Measurements from ENCODE around the gene ARMC7. TPM values are rescaled to one million over a fixed set of nuclear protein-coding genes. Genes with fewer than 3 reads are reported as not detected.

ARMC7 gene
- total RNA-seq, 2 donors from 2014 or later = 20.3 to 29.9 TPM

DNA sequence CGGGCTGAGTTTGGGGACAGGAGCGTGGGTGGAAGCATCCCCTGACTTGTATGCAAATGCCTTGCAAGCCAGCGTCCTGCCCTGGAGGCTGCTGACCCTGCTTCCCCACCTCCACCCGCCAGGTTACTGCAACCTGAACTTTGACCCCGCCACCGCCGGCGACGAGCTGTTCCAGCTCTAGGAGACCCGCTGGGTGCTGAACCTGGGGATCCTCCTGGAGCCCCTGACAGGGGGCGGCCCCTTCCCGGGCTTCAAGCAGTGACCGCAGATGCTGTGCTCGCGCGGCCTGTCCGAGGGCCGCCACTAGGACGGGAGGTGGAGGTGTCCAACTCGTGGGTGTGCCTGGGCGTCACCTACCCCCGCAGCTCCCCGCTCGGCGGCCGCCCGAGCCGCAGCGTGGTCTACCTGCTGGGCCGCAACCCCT is 32.7 kb upstream of the ARMC7 start:
- DNase-seq (peak; percentile 66 to 72), ATAC-seq (peak; percentile 39)
- intact Hi-C loops (cut with DNase I, micrococcal nuclease) = no loop called here

DNA sequence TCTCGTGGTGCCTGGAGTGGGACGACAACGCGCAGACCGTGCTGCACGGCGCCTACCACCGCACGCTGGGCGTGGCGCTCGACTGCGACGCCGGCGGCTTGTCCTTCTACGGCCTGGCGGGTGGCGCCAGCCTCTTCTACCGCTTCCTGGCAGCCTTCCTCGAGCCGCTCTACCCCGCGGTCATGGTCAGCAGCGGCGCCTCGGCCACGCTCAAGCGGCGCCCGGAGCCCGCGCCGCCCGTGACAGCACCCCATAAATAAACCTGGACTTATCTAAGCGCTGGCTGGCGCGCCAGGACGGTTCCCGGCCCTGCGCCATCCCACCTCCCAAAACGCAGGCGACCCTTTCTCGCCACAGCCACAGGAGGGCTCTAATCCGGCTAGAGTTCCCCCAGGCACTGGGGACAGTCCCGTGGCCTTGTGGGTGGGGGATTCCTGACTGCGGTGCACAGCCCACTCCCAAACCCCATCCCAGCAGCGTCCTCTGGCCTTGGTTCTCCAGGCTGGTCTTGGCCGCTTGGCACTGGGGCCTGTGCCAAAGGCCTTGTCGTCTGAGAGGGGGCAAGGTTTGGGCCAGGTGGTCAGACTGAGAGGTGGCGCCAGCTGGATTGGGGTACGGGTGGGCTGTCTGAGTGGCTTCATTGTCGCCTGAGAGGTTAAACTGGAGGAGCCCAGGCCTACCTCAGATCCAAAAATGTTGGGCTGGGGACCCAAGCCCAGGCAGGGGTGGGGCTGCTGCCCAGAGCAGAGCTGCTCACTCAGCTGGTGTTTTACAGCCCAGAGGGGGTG is 32.1 kb upstream of the ARMC7 start:
- ATAC-seq (peak; percentile 70), DNase-seq (peak; percentile 76 to 83)
- intact Hi-C loops (cut with DNase I, micrococcal nuclease) = no loop called here

DNA sequence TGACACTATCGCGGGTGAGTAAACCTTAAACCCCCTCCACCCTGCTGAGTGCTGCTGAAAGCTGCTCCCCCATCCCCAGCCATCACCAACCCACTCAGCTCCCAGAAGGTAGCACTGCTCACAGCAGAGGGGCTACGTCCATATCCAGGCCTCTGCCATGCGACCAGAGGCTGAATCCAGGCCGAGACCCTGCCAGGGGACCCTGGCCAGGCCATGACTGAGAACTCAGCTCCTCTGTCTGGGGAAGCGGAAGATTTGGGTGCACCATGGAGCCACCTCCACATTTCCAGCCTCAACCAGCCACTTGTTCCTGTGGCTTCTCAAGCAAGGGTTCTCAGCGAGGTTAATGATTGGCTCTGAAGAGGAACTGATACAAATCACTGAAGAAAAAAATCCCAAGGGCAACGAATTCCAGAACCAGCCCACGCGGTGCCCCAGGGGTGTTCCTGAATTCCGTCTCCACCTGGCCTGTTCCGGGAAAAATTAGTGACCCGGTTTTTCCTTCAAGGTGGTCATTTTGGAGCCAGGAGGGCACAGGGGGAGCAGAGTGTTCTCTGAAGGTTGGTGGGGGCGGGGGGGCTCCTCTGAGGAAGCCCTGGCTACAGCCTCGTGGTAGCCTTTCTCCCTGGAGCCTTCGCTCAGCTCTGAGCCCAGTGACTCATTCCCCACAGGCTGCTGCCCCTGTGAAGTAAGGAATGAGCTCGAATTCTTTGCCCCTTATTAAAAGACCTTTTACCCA is 31.3 kb upstream of the ARMC7 start:
- DNase-seq = peak in 1 of 2 donors; percentile 34
- intact Hi-C loops (cut with DNase I, micrococcal nuclease) = no loop called here
- peak; percentile 18 for ATAC-seq

DNA sequence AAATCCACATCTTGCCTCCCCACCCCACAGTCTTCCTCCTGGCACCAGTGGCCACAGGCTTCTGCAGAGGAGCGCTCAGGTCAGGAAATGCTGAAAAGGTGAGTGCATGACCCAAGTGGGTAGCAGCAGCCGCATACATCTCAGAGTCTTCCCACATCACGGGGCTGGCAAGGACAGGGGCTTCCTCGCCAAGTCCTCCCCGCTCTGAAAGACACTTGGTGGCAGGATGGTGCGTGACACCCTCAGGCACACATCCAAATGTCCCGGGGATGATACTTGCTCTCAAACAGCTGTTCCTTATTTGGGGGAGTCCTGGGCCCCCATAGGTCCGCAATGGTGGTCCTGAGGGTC is 30.8 kb upstream of the ARMC7 start:
- intact Hi-C loops (cut with DNase I, micrococcal nuclease) = no loop called here
- ATAC-seq = no peak
- DNase-seq = no peak

DNA sequence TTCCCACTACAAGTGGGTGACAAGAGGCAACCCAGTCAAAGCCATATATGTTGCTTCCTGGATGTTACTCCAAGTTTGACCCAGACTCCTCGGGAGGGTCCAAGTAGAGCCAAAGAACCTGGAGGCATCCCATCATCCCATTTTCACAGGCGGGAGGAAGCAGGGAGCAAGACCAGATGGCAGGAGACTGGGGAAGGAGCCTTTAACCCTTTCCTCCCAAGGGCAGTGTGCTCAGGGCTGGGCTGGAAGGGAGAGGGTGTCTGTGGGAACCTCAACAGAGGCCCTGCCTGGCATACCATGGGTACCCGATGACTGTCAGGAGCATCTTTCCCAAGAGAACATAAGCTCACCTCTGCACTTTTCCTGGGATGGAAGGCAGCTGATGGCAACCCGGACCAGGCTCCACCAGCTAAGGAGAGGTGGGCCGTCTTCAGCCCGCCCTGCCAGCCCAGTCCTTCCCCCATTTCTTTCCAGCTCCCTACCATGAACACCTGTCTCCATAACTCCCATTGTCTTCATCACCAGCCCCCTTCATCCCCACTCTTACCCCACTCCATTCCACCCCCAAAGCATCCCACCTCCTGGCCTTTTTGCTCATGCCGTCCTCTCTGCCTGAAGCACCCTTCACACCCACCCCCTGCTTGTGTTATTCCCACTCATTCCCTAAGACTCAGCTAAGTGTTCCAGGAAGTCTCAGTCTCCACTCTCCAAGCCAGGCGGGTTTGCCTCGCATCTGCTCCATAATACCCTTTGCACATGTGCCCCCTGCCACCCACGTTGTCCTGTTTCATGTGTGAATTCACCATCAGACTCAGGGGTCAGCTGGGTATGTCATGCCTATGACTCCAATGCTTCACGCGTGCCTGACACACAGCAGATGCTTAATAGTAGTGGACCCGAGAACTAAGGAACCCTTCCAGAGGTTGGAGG is 27.9 kb upstream of the ARMC7 start:
- no peak for DNase-seq
- intact Hi-C loops (cut with DNase I, micrococcal nuclease) = no loop called here
- ATAC-seq = no peak

DNA sequence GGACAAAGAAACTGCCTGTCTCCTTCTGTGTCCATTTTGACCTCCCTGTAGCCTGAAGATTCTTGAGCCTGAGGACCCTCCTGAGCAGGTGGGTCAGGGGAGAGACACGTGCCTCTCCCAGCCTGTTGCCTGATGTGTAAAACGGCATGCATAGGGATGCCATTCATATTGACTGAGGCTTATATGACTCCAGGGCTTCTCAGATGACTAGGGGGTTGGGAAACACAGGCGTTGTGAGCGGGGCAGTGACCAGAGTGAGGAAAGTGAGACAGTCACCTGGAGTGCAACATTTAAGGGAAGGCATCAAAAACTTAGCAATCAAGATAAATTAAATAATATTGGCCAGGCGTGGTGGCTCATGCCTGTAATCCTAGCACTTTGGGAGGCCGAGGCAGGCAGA is 27.1 kb upstream of the ARMC7 start:
- ATAC-seq = no peak
- intact Hi-C loops (cut with DNase I, micrococcal nuclease) = no loop called here
- DNase-seq = no peak

DNA sequence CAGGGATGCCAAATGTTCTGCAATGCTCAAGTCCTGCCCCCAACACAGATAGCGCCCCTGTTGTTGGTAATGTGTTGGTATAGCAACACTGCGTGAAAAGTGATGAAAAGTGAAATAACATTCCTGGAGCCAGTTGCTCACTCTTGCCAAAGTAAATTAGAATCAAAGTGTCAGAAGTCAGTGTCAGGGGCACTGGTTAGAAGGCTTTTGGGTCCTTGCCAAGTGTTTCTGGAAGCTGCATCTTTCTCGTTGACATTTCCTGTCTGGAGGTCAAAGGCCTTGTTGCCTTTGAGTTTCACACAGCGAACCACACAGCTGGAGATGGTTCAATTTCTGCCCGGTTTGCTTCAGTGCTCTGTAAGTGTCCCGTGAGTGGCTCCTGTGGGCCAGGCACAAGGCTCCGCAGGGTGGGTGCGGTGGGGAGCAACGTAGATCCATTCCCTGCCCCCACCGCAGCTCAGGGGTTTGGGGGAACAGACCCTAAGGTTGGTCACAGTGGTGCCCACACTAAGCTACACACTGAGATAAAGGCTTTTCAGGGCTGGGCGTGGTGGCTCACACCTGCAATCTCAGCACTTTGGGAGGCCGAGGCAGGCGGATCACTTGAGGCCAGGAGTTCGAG is 25.6 kb upstream of the ARMC7 start:
- intact Hi-C loops (cut with DNase I, micrococcal nuclease) = no loop called here
- ATAC-seq = no peak
- DNase-seq = no peak

DNA sequence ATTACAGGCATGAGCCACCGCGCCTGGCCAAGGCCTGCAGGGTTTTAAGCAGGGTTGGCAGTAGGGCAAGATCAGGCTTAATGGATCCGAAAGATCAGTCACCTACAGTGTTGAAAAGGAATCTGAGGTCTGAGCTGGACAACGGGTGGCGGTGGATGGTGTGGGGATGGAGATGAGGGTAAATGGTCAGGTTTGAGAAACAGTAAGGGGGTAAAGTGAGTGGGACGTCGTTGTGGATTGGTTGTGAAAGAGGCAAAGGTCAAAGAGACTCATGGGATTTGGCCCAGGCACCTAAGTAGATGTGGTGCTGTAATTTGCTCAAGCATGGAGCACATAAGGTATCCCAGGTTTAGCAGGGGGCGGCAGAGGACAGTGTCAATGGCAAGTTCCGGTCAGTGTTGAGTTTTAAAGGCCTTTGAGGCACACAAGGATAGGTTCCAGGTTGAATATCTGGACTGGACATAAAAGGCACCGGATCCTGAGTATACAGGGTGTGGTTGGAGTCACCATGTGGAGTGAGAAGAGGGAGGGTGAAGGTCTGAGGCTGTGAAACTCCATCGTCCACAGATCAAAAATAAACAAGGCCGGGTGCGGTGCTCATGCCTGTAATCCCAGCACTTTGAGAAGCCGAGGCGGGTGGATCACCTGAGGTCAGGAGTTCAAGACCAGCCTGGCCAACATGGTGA is 23.1 kb upstream of the ARMC7 start:
- DNase-seq = peak; percentile 59 to 71
- ATAC-seq = peak; percentile 56
- intact Hi-C loops (cut with DNase I, micrococcal nuclease) = no loop called here

DNA sequence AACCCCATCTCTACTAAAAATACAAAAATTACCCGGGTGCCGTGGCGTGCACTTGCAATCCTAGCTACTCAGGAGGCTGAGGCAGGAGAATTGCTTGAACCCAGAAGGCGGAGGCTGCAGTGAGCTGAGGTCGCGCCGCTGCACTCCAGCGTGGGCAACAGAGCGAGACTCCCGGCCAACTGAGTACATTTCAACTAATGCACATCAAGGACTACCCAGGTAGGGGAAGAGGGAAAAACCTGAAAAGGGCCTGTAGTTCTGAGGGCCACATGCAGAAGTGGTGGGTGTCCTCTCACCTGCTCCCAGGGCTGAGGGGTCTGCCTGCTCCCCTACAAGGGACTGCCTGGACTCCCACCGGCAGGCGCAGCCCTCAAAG is 22.6 kb upstream of the ARMC7 start:
- no peak for DNase-seq
- intact Hi-C loops (cut with DNase I, micrococcal nuclease) = no loop called here
- ATAC-seq = no peak

DNA sequence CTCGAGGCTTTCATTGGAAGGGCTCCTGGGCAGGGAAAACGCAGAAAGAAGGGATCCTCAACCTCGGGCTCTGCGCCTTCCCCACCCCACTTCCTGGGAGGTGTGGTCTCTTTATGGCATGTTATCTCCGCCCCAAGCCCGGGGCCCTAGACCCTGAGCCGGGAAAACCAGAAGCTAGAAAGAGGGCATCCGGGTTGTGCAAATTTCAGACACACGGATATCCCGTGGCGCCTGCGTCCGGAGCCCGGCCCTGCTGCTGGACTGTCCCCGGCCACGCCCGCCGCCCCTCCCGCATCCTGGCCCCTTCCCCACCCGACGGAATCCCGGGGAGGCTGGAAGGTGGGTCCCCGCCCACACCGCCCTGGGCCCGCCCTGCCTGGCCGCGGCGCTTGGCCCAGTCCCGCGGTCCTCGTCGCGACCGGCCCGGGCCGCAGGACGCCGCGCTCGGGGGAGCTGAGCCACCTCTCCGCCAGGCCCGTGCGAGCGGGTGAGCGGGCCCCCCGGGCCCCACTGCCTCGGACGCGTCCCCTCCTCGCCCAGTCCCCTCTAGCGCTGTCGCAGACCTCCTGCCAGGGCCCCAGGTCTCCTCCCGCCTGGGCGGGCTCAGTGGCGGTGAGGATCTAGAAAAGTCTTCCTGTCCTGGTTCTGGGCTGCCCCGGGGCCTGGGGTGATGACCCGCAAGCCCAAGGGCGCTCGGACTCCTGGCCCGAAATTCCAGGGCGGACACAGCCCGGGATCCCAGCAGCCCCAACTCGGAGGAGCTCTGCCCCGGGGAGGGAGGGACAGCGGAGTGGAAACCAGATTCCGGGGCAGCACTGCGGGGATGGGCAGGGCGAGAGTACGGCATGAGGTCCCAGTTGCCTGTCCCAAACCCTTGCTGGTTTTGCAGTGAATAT is 22.0 kb upstream of the ARMC7 start, which contains the start of gene SLC16A5:
SLC16A5 (plus strand) TSS at position 397 of the 896 bp plus-strand sequence. CDS start 5,683 bp downstream, outside the sequence.
- DNase-seq (peak; percentile 92 to 94), ATAC-seq (peak; percentile 63)
- intact Hi-C loops (cut with DNase I, micrococcal nuclease) = no loop called here

DNA sequence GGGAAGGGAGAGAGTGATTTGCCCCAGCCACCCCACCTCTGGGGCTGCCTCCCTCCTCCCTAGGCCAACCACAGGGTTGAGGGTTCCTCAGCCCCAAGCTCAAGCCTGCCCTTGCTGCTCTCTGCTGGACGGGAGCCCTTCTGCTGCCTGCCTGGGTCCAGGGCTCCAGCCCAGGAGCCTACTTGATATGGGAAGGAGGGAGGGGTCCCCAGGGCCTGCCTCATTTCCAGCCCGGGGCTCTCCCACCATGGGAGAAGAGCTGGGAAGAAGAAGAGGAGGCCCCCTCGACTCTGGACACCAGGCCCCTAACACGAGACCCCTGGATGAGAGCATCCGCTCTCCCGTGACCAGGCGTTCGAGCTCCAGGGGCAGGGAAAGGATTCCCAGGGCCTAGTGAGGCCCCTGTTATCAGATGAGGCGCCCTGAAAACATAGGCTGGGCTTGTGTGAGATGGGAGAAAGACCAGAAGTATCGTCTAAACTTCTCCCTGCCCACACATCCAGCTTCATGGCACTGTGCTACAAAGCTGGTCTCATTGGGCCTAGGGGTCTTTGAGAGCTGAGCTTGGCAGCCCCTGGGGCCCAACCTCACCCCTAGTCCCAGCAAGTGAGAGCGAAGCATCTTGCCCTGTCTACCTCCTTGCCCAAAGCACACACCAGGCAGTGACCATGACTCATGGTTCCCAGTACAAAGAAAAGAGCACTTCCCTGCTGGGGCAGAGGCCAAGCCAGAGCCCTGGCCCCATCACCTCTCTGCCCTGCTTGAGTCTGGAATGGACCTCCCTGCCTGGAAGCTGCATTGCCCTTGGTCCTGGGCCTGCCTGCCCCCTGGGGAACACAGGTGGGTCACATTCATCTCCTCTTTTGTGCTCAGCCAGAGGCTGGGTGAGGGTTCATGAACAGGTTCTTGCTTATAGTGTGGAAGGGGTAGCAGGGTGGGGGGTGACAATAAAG is 21.0 kb upstream of the ARMC7 start:
- ATAC-seq (peak; percentile 1), DNase-seq (peak in 1 of 2 donors; percentile 45)
- intact Hi-C loops (cut with DNase I, micrococcal nuclease) = no loop called here

DNA sequence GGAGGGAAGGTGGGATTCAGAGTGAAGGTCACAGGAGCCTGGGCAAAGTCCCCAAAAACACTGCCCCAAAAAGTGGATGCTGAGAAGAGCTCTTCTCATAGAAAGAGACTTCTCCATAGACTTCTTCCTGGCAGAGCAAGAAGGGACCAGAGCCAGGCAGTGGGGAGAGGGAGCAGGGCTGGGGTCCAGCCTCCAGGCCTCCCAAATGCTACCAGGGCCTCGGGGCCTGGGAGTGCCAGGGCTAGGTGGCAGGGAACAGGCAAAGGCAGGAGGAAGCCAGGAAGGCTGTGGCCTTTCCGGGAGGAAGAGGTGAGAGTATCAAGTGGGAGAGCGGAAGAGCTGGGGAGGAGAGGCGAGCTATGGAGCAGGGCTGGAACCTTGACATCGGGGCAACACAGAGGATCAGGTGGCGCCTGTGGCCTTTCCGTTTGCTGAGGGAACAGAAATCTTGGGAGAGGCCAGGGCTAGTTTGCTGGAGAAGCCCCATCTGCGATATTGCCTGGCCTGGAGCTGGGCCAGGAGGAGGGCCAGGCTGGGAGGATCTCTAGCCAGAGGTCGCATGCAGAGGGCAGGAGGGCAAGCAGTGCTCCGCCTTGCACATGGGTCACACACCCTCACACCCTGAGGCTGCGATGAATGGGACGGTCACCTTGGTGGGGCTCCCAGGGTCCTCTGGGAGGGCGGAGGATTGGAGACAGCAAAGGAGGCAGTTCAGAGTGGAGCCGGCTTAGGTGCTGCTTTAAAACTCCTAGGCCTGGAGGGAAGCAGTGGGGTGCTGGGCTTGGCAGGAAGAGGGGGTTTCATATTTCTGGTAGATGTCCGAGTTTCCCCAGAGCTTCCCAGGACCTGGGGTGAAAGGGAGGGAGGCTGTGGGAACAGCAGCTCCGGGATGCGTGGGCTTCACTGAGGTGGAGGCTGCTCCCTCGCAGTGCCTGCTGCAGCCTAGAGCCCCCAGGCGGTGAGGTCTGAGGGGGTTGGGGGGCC is 18.6 kb upstream of the ARMC7 start:
- intact Hi-C loops (cut with DNase I, micrococcal nuclease) = no loop called here
- ATAC-seq (peak; percentile 44), DNase-seq (peak; percentile 76 to 81)

DNA sequence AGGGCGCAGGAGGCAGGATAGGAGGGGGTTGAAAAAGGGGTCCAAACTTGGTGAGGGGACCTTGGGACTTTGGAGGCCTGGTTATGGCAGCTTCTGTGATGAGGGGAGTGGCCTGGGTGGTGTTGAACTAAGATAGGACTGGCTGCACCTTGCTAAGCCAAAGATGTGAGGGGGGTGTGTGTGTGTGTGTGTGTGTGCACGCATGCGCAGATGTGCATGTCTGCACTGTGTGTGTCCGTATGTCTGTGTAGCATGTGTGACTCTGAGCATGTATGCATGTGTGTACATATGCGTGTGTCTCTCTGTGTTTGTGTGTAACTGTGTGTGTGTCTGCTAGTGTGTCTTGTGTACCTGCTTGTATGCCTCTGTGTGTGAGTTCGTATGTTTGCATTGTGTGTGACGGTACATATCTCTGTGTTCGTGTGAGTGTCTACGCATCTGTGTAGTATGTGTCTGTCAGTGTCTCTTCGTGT is 17.9 kb upstream of the ARMC7 start:
- intact Hi-C loops (cut with DNase I, micrococcal nuclease) = no loop called here
- ATAC-seq (peak; percentile 42), DNase-seq (peak; percentile 76 to 83)

DNA sequence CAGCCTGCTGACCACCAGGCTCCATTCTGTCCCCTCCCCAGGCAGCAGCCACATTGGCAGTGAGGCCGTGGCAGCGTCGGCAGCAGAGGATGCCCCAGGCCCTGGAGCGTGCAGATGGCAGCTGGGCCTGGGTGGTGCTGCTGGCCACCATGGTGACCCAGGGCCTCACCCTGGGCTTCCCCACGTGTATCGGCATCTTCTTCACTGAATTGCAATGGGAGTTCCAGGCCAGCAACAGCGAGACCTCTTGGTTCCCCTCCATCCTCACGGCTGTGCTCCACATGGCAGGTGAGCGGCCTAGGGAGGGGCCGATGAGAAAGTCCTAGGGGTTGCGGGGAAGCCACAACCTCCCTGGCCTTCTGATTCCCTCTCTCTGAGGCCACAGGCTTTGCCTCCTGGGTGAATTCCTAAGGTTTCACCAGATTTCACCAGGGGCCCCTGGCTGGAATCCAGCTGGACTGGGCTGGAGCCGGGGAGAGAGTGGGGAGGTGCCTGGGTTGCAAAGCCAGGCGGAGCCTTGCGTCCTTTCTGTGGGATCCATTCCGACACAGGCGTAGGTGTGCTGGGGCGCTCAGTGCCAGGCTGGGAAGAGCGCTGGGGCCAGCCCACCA is 16.1 kb upstream of the ARMC7 start:
- intact Hi-C loops (cut with DNase I, micrococcal nuclease) = no loop called here
- DNase-seq (no peak), ATAC-seq (no peak)

All from left colon (tissue), 2 donors.